HG02759 (cell line): ENCODE measurements around the gene C19orf67.
A peak's percentile ranks its signal among the peaks of the same experiment; 100 is the strongest.

Source experiments
- ATAC-seq: cut with Tn5 transposase; IDR thresholded peaks from one replicate; pipeline ENCODE4 v1.9.1; 2021; ENCODE audit warnings: mild to moderate bottlenecking, moderate library complexity; ENCODE audit not compliant: unreplicated experiment

The C19orf67 gene

DNA sequence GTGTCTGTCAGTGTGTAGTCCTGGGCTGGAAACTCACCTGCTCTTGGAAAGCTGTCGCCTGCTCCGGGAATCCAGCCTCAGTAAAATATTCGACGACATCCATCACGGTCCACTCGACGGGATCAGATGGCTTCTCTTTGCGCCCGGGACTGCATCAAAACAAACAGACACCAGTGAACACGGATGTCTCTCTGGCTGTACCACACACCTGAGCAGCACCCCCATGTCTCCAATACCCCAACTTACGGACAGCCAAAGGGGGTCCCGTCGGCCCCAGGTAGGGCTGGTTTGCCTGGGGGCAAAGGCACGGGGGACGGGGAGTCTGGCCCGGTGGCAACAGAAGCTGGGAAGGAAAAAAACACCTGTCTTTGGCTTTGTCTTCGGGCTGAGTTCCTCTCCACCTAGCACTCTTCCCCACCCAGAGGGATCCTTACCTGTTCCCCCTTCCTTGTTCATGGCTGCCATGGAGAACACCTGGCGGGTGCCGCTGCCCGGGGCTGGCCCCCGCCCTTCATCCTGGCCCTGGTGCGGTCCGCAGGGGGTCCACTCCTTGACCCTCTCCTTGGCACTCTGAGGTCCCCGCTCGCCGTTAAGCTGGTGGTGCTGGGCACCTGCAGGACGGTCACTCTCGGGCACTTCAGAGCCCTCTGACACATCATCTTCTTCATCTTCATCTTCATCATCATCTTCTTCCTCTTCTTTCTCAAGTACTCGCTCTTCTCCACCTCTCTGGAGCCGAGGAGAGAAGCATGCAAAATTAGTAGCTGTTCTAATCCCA is 3.2 kb upstream of the C19orf67 start:
- ATAC-seq: no peak

- no peak for ATAC-seq
Measured at GRCh38 chr19:14086098-14086497, 515 bp upstream of the C19orf67 start.

- ATAC-seq: no peak
Measured at GRCh38 chr19:14082675-14082960, 3.0 kb downstream of the C19orf67 start.

DNA sequence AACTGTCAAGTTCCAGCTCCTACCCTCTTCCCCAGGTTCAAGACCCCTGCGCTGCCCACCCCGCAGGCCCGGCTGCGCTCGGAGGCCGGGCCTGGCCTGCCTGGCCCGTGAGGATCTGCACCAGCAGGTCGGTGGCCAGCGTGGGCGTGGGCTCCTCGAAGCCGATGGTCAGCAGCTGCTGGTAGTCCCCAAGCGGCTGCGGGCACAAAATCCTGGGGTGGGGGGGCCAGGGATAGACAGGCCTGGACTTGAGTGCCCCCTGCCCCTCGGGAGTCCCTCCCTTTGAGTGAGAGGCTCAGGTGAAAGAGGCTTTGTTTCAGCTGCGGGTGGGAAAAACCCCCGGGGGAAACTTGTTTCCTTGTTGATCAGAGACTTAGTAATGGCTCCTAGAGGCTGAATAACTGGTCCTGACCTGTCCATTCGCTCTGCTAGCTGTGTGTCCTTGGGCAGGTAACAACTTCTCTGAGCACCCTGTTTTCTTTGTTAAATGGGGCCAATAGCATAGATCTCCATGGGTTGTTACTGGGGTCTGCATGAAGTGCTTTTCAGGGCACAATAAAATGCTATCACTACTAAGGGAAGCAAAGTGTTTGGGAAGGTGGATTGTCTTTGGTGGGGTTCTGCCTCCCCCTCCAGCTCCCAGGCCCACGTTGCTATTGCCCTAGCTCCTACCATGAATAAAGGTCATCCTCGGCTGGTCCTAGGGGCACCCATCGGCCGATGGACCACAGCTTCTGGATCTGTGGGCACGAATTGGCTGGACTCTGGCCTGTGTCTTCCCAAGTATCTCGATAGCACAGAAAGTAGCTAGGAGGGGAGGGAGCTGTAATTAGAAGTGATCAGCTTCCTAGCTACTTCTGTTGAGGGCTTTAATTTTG is 3.5 kb downstream of the C19orf67 start:
- ATAC-seq: peak; percentile 12

- ATAC-seq: peak; percentile 86
Measured at GRCh38 chr19:14080887-14081796, 4.4 kb downstream of the C19orf67 start.

- no peak for ATAC-seq
Measured at GRCh38 chr19:14078411-14078810, 7.2 kb downstream of the C19orf67 start.

- ATAC-seq: no peak
Measured at GRCh38 chr19:14073925-14074838, 11.4 kb downstream of the C19orf67 start.

DNA sequence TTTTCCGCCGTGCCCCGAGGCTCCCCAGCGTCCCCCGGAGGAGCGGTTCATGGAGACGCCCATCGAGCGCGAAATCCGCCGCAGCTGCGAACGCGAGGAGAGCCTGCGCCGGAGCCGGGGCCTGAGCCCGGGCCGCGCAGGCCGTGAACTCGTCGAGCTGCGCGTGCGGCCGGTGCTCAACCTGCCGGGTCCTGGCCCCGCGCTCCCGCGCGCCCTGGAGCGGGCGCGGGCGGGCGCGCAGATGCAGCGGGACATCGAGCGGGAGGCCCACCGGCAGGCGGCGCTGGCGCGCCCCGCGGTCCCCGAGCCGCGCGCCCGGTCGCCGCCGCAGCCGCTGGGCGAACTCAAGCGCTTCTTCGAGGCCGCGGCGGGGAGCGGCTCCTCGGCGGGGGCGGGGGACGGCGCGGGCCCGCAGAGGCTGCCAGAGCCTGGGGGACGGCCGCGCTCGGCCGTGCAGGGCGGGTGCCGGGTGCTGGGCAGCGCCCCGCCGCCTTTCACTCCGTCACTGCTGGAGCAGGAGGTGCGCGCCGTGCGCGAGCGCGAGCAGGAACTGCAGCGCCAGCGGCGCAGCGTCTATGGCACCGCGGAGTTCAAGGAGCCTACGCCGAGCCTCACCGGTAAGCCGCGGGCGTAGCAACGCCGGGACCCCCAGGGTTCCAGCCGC is 12.2 kb downstream of the C19orf67 start:
- ATAC-seq: peak; percentile 66

GRCh38 chr19:14072535-14073260 is 12.9 kb downstream of the C19orf67 start, which contains the start of gene MISP3:
MISP3 (plus strand) TSS chr19:14072786; CDS start chr19:14073310, 524 bp downstream.
- ATAC-seq: peak; percentile 20

DNA sequence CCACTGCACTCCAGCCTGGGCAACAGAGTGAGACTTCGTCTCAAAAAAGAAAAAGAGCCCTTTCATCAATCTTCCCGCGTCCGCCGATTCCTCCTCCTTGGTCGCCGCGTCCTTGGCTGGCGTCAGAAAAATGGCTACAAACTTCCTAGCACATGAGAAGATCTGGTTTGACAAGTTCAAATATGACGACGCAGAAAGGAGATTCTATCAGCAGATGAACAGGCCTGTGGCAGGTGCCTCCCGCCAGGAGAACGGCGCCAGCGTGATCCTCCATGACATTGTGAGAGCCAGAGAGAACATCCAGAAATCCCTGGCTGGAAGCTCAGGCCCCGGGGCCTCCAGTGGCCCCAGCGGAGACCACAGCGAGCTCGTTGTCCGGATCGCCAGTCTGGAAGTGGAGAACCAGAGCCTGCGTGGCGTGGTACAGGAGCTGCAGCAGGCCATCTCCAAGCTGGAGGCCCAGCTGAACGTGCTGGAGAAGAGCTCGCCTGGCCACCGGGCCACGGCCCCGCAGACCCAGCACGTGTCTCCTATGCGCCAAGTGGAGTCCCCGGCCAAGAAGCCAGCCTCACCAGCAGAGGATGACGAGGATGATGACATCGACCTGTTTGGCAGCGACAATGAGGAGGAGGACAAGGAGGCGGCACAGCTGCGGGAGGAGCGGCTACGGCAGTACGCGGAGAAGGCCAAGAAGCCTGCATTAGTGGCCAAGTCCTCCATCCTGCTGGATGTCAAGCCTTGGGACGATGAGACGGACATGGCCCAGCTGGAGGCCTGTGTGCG is 15.1 kb downstream of the C19orf67 start:
- no peak for ATAC-seq

GRCh38 chr19:14066134-14066533 is 19.4 kb downstream of the C19orf67 start:
- ATAC-seq: no peak

DNA sequence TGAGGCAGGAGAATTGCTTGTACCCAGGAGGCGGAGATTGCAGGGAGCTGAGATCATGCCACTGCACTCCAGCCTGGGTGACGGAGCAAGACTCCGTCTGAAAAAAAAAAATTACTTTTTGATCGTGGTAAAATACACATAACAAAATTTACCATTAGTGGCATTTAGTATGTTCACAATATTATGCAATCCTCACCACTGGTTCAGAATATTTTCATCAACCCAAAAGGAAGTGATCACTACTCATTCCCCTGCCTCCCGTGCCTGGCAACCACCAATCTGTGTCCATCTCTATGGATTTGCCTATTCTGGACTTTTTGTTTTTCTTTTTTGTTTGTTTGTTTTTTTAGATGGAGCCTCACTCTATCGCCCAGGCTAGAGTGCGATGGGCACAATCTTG is 22.5 kb downstream of the C19orf67 start:
- no peak for ATAC-seq

GRCh38 chr19:14062558-14062855 is 23.1 kb downstream of the C19orf67 start:
- no peak for ATAC-seq

GRCh38 chr19:14061751-14062557 is 23.6 kb downstream of the C19orf67 start, which contains the start of gene PALM3:
PALM3 (minus strand) TSS chr19:14062076; CDS start chr19:14061980, 96 bp downstream.
- ATAC-seq: no peak

DNA sequence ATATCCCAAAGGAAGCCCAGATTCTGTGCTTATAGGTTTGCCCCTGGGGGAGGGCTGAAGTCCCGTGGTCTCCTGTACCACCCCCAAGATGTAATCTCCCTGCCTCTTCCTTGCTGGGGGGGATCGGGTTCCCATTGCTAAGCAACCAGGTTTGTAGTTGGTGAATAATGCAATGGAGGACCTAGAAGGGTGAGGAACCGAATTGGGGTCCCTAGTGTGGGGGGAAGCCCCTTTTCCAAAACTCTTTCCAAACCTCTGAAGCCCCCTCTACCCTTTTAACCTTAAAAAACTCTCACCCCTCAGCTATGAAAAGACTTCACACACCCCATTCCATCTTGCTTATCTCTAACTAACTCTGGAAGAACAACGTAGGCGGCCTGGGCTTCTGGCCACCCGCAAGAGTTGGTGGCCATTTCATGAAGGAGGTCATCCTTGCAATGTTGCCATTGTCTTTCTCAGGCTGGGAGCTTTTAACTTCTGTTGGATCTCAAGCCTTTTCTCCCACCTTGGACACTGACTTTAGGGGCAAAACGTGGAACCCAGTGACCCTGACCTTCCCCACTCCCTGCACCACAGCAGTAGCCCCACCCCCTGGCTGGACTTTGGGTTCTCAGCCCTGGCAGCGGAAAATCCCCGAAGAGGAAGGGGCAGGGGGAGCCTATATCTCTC is 24.4 kb downstream of the C19orf67 start:
- ATAC-seq: no peak

DNA sequence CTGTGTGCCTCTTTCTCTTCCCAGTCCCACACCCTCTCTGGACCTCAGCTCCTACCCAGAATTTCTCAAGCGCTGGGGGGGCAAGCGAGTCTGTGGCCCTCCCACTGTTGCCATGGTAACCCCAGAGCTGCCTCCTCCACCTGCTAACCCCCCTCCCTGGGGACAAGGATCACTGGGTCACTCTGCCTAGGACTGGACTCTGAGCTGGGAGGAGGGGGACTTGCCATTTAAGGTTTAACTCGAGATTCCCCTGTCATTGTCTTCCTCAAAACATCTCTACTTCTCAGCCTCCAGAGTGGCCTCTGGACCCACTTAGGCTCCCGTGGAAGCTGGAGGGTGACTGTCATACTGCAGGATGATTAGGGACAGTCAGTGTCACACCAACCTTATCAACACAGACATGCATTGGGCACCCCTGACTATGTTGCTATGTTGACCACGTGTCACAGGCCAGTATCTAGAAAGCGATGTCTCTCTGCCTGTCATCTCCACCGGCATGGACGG is 25.9 kb downstream of the C19orf67 start:
- no peak for ATAC-seq

DNA sequence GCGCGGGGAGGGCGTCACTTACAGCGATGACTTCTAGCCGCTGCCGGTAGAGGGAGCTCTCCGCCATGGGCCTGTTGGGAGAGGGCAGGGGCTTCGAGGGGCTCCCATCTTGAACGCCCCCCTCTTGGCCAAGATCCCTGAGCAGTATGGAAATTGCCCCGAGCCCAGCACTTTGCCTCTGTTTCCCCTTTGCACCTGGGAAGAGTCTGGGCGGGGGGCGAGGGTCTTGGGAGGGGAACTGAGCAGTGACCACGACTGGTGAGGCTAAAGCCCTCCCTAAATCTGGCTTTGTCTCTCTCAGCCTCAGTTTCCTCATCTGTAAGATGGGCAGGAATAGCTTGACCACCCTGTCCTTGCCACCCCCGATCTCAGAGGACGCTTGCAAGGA is 26.5 kb downstream of the C19orf67 start:
- no peak for ATAC-seq
